GM10847 (cell line): ENCODE data around the gene METTL9.

ENCODE experiments used
- POLR2A ChIP-seq: IDR thresholded peaks from 2 replicates; pipeline ENCODE4 v1.6.1; 2011; ENCODE audit not compliant: insufficient read length; ENCODE audit errors: extremely low read depth

METTL9 gene

DNA sequence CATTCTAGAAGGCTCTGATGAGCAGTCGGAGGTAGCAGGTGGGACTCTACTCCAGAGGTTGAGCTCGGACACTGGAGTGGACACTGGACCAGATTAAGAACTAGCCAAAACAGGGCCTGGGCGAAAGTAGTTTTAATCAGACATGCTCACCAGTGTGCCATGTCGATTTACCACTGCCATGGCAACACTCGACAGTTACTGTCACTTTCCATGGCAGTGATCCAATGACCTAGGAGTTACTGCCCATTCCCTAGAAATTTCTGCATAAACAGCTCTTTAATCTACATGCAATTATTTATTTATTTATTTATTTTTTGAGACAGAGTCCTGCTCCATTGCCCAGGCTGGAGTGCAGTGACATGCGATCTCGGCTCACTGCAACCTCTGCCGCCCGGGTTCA lies 7.2 kb upstream of the METTL9 start:
- no peak for TF ChIP-seq POLR2A

- TF ChIP-seq POLR2A = no peak
Observed at GRCh38 chr16:21593530-21594289, 5.7 kb upstream of the METTL9 start.

DNA sequence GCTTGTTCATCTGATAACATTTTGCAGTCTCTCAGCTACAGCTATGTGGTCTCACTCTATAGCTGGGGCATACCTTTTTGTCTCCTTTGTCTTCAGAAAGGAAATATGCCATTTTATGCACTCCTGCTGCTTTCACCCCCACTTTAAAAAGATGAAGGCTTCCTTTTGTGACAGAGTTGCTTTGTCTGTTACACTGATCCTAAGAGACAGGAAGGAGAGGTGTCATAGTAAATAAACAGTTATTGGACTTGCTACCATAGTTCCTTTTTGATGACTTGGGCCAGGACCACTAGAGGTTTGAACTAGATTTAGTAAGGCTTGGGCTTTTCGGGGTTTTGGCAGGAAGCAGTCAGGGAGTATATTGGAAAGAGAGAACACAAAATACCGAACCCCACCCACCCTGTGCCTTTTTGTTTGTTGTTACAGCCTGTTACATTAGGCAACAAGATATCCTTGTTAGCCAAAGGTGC lies 1.8 kb upstream of the METTL9 start:
- TF ChIP-seq POLR2A = no peak

DNA sequence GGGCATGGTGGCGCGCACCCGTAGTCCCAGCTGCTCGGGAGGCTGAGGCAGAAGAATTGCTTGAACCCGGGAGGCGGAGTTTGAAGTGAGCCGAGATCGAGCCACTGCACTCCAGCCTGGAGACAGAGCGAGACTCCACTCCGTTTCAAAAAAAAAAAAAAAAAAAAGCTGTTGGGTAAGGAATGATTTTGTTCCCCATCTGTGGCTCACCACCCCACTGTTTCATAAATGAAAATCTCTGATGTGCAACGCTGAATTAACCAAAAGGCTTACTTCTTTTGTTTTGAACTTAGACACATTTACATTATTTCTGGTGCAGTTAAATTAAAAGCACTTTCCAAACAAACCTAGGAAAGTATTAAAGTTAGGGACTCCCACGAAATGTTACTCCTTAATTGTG lies 1.2 kb upstream of the METTL9 start:
- TF ChIP-seq POLR2A = no peak

DNA sequence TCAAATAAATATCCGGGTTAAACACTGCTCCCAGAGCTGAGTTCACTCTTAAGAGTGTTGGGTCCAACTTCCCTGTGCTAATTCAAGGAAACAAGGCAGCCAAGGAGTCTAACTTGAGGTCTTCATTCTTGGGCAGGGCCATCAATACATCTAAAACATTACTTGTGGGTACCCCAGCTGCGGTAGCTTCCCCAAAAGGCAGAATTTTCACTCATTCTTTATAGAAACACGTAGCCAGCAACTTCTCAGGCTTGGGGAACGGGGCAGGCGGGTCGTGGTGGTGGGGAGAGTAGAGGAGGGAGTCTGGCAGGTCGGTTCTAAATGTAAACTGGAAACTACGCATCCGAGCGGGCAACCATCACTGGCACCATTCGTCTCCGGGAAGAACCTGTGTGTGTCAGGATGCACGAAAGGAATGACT lies 666 bp upstream of the METTL9 start:
- no peak for TF ChIP-seq POLR2A

GRCh38 chr16:21600031-21600773 lies 825 bp downstream of the METTL9 start:
- no peak for TF ChIP-seq POLR2A

- TF ChIP-seq POLR2A = no peak
Observed at GRCh38 chr16:21602785-21603184, 3.4 kb downstream of the METTL9 start.

GRCh38 chr16:21603928-21604327 lies 4.6 kb downstream of the METTL9 start:
- TF ChIP-seq POLR2A = no peak

DNA sequence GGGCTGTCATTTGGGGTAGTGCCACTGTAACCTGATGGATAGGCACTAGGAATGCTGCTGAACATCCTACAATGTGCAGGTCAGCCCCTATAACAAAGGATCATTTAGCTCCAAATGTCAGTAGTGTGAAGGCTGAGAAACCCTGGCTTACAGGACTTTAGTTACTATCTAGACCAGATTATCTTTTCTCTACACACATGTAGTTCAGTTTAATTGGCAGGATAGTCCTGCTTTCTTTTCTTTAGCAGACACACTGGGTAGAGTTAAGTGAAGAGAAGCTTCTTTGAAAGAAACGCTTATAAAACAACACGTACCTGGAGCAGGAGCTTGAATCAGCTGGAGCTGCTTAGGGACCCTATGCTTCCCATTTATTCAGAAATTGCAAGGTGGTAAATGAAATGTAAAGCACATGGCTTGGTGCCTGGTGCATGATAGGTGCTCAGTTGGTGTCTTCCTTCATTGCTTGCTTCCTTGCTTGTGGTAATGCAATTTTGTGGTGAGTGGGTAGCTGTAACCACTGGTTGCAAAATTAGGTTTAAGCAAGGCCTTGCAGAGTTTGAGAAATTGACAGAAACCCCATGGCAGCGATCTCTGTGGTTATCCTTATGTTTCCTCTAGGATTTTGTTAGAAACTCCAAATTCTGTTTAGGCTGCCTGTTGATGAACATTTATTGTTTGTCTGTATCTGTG lies 9.4 kb downstream of the METTL9 start:
- TF ChIP-seq POLR2A = no peak

DNA sequence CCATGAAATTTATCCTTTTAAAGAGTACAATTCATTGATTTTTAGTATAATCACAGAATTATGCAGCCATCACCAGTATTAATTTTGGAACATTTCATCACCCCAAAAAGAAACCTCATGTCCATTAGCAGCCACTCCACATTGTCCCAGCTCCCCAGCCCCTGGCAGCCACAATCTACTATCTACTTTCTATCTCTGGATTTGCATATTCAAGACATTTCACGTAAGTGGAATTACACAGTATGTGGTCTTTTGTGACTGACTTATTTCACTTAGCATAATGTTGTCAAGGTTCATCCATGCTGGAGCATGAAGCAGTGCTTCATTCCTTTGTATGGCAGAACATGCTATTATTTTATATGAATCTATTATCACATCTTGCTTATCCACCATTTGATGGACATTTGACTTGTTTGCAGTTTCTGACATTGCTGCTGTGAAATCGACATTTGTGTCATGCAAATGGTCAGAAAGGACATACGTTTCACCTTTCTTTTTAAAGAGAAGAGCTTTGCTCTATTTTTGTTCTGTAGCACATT lies 10.7 kb downstream of the METTL9 start:
- TF ChIP-seq POLR2A = no peak

GRCh38 chr16:21610766-21611165 lies 11.4 kb downstream of the METTL9 start:
- no peak for TF ChIP-seq POLR2A

DNA sequence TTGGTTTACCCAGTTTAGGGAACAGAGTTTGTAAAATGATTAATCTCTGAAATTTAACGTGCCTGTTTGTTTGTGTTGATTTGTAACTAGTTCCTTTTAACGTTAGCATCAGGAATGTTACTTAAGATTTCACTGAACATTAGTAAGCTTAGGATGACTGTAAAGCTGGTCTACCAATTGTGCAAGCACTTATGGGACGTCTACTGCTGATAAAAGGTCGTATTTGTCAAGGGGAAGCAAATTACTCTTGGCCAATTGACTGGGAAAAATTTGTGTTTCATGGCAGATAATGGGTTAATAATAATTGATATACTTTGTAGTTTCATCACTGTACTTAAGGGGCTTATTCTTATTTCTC lies 11.8 kb downstream of the METTL9 start:
- no peak for TF ChIP-seq POLR2A

- no peak for TF ChIP-seq POLR2A
Observed at GRCh38 chr16:21611556-21612384, 12.4 kb downstream of the METTL9 start.

GRCh38 chr16:21613361-21613760 lies 14.0 kb downstream of the METTL9 start:
- no peak for TF ChIP-seq POLR2A

GRCh38 chr16:21613781-21614180 lies 14.4 kb downstream of the METTL9 start:
- no peak for TF ChIP-seq POLR2A
